ENCODE measurements around the gene MAK.
"Not testable (repeated sequence)": the region's sequence is repeated elsewhere in the genome, so short reads cannot be mapped to it uniquely, and the experiment has no call there.

MAK gene

DNA sequence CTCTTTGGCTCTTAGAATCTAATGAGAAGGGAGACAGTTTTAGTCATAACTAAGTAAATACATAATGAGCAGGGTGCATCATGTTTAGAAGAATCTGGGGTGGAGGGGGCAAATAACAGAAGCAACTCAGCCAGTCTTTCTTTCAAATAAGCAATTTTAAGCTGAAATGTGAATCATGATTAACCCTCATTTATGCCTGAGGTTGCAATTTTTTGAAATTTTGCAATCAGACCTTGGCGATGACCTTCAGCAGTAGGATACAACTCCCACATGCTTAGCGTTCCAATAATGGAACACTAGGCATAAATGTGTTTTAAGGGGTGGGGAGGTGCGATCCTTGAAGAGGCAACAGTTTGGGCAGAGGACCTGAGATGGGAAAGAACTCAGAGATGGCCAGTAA lies 60.1 kb downstream of the MAK start:
- DNase-seq: no peak

DNA sequence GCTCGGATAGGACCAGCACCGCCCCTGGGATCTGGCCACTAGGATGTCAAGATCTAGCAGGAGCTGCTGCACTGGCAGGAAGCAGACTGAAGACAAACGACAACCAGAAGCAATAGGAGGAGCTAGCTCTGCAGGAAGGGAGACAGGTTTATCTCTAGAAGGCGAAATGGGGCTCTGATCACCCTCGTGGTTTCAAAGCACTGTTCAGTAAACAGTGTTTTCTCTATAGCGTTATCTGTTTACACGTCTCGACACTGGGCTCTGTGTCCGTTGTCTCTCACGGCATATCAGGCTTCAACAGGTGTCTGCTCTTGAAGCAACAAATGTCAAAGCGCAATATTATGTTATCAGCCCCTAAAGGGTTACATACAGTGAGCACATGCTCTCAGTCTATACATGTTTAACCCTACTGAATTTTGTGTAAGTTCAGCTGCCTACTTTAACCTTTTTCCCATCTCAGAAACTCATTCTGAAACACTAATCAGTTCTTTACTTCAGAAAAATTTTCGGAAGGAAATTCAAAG lies 66.9 kb downstream of the MAK start:
- no peak for DNase-seq

DNA sequence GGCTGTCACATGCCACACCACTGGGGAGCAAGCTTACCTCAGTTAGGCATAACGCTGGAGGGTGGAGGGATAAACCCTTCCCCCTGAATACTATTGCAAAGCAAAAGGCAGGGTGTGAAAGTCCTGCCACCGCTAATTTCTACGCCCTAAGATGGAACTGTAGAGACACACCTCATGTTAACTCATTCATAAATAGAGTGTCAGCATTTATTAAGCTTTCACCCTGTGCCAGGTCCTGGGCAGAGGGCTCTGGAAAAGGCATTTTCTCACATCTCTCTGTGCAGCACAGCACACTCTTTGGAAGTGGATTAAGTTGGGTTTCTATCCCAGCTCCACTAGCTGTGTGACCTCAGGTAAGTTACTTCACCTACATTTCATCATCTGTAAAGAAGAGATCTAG lies 68.9 kb downstream of the MAK start:
- no peak for DNase-seq

DNA sequence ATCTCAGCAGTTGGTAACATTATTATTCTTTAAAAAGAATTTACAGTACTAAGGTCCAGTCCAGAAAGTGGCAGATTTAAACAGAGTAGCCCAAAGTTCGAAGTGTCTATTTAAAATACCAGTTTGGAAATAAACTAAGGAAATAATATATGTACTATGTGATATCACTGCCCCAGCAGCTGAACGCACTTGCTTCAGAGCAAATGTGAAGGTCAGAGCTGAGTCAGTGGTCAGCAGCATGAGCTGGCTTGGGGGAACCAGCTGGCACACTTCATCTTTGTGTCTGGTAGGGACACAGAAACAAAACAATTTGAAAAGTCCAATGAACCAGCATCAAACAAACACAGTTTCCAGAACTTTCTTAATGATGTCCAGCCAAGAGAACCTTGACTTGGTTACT lies 75.3 kb downstream of the MAK start:
- no peak for DNase-seq

DNA sequence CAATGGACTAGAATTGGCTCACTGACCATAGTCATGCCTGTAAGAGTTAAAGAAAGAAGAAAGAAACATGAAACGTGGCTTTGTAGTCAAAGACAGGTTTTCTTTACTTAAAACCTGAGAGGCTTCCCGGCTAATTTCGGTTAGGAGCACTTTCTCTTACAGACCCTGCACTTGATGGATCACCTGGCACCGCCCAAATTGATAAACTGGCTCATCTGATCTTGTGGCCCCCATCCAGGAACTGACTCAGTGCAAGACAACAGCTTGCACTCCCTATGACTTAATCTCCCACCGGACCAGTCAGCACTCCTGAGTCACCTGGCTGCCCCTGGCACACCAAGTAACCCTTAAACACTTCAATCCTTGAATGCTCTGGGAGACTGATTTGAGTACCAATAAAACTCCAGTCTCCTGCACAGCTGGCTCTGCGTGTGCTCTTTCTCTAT lies 78.4 kb downstream of the MAK start:
- DNase-seq: no peak

DNA sequence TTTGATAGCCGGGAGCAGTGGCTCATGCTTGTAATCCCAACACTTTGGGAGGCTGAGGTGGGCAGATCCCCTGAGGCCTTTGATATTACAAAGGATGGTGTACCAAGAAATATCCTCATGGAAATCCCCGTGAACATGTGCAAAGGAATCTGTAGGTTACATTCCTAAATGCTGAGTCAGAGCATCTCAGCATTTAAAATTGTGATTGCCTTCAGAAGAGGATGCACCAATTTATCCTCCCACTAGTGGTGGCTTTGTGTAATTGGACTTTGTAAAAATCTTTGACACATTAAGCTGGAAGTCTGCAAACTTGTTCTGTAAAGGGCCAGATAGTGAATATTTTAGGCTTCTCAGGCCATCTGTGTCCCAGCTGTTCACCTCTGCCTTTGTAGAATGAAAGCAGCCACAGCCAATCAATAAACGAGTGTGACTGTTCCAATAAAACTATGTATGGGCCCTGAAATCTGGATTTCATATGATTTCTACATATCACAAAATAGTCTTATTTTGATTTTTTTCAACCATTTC lies 79.0 kb downstream of the MAK start:
- DNase-seq: no peak

DNA sequence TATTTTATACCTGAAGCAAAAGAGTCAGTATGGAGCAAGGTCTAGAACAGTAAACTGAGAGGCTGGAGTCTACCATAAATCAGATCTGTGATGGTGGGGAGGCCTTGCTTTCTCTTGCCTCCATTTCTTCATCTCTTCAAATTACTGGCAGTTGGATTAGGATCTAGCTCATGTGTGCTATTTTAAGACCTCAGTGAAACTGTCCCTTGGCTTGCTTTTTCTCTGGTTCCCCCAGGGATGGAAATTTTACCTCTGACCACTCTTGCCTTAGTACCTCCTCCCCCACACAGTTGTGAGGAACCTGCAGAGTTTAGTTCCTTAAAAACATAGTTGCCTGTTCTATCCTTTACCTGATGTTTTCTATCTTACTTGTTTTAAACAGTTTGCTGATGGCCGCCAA lies 82.3 kb downstream of the MAK start:
- DNase-seq: no peak

DNA sequence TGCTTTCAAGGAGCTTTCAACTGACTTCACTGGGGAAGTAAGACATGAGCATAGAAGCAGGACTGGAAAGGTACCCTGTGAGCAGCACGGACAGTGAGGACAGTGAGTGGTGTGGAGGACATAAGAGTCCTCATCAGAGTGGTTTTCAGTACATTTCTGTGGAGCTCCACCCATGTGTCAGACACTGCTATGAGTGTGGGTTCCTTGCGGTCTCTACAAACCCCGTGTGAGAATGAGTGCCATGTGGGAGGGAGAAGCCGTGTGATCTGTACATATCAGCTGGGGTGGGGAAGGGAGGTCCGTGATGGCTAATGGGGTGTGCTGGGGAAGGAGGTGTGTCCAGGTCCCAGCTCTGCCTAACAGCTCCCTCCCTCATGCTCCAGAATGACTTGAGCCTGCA lies 86.6 kb downstream of the MAK start:
- DNase-seq: not testable (repeated sequence)

DNA sequence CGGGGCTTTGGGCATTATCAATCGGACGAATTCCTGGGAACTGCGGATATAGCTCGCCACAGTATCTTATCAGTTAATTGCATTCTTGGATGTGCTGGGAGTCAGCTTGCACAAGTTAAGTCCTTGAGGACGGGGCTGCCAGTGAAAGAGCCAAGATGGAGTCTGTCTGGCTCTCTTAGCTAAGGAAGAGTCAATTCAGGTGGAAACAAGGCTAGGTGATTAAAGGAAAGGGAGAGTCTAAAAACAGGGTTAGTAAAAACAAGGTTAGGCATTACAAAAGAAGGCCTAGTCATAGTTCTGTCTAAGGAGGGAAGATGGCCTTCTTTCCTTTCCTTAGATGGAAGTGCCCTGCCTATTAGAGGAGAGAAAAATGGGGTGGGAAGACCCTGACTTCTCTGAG lies 87.8 kb downstream of the MAK start:
- DNase-seq: not testable (repeated sequence)

DNA sequence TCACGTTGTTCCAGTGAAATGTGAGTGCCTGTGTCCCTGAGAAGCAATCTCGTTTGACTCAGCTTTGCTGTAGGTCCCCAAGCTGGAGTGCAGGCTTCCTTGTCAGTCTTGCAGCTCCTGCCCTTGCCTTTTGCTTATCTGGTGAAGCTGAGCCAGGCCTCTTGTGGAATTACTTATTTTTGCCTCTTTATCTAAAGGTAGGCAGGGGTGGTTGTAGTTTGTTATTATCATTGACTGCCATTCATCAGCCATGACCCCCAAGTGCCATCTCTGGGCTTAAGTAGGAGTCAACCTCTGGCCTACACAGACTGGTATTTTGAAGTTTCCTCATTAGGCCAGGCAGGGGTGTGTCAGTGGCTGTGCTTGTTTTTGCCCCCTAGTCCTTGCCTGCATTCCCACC lies 88.6 kb downstream of the MAK start:
- no peak for DNase-seq

DNA sequence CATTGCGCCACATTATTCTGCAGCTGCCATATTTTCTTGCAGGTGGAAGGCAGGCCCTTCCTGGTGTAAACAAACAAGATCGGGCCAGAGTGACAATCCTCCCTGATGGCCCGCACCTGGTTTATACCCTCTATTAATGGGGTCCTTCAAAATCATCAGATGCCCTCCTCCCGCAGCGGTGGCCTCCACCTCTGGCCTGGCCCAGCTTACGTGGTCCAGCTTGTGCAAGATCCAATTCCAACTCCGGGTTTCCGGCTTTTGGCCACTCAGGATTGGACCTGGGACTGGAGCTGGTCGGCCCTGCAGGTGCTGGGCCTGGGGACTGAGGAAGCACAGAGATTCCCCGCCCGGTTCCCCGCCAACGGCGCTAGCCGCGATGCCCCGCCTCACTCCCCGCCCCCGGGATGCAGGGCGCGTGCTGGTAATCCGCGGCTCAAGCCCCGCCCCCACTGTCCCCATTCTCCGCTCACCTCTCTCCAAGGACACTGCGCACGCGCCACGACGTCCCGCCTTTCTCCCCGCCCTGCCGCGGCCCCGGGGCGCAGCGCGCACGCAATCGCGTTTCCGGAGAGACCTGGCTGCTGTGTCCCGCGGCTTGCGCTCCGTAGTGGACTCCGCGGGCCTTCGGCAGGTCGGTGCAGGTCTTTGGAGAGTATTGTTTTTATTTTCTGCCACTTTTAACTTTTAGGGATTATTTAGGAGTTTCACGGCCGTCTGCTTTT lies 90.9 kb downstream of the MAK start, which contains the start of gene TMEM14B:
Gene TMEM14B (plus strand): TSS at position 555 of the 722 bp plus-strand sequence. CDS start 1,441 bp downstream, outside the sequence.
- peak; percentile 97 for DNase-seq

DNA sequence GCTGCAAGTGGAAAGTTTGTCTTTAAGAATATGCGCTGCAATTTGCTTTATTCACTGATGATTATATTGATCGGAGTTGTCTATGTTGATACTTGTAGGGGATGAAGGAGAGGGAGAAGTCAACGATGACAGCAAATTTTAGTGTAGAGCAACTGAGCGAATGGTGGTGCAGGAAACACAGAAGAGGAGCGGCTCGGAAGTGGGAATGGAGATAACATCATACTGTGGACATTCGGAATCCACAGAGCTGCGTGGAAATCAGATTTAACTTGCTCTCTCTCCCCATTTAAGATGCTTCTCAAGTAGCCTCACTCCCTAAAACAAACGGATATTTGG lies 91.5 kb downstream of the MAK start:
- DNase-seq: no peak

DNA sequence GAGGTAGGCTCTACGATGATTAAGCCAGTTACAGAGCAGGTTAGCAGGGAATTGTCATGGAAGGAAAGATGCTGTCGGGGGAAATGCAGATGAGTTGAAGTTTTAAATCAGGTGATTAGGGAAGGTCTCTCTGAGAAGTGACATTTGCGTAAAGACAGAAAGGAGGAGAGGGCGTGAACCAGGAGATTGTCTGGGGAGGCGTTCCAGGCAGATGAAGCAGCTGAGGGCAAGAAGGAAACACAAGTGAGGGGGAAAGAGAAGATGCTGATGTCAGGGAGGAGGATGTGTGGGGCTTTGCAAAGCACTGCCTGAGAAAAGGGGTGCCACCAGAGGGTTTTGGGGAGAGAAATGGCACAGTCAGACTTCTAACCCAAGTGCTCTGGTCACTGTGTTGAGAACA lies 93.2 kb downstream of the MAK start:
- DNase-seq: no peak

DNA sequence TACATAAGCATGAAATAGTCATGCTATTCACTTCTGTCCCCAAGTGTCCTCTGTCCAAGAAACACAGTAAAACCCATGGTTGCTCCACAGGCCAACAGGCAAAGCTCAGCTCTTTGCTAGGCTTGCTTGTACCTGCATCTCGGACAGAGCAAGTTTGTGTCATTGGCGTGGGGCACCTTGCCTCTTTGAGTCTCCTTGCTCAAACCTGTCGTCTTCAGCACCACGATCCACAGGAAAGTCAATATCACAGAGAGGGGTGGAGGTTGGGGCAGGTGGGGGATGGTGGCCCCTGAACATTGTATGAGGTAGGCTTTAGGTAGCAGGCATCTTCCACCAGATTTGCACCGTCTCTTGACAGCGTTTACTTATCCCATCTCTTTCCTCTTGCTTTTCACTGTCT lies 94.8 kb downstream of the MAK start:
- no peak for DNase-seq

DNA sequence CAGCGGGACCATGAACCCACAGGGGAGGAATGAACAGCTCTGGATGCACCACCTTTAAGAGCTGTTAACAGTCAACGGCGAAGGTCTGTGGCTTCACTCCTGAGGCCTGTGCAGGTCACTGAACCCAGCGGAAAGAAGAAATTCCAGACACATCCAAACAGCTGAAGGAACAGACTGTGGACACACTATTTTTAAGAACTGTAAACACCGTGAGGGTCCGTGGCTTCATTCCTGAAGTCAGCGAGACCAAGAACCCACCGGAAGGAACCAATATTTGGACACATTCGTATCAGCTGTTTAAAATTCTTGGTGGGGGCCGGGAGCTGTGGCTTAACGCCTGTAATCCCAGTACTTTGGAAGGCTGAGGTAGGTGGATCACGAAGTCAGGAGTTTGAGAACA lies 96.1 kb downstream of the MAK start:
- DNase-seq: no peak

DNA sequence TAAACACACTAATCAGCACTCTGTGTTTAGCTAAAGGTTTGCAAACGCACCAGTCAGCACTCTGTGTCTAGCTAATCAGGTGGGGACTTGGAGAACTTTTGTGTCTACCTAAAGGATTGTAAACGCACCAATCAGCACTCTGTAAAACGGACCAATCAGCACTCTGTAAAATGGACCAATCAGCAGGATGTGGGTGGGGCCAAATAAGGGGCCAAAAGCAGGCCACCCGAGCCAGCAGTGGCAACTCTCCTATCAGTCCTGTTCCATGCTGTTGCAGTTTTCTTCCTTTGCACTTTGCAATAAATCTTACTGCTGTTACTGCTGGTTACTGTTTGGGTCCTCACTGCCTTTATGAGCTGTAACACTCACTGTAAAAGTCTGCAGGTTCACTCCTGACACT lies 96.7 kb downstream of the MAK start:
- DNase-seq: not testable (repeated sequence)

DNA sequence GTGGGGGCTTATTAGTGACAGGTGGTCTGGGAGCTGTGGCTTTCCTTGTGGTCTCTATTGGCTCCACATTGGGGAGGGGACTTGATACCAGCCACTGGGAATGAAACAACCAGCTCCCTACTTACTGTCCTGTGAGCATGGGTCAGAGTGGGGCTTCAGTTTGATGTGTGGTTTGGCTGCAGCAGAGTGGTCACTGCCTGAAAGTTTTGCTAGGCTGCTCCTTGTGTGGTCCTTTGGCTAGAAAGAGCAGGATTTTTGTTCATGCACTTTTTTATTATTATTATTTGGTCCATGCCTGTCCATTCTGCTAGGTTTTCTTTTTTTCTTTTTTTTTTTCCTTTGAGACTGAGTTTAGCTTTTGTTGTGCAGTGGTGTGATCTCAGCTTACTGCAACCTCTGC lies 98.3 kb downstream of the MAK start:
- no peak for DNase-seq

DNA sequence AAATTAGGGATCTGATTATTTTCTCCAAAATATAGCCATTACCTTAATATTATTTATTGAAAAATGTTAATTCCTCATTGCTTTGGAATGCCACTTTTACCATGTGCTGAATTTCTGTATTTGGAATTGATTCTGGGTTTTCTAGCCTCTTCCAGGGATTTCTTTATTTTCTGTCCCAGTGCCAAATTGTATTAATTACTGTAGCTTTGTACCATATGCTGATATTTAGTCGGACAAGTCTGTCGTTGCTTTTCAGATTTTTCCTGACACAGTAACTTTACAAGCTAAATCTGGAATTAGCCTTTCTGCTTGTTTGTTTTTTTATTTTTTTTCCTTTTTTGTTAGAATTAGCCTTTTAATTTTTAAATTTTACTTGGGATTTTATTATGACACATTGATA lies 101.6 kb downstream of the MAK start:
- DNase-seq: no peak

DNA sequence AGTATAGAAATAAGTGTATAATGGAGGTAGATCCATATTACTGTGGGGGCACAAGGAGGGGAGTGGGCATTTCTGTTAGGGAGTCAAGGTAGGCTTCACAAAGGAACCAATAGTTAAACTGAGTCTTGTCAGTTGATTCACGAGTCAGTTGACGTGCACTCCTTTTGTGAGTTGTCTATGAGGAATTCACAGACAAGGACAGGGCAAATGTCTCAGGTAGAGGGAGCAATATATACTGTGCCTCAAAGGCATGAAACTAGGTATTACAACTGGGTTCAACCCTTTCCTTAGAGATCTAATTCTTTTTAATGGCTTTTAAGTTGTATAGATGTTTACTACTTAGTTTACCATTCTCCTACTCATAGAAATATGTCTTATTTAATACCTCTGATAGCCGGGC lies 104.5 kb downstream of the MAK start:
- DNase-seq: no peak

DNA sequence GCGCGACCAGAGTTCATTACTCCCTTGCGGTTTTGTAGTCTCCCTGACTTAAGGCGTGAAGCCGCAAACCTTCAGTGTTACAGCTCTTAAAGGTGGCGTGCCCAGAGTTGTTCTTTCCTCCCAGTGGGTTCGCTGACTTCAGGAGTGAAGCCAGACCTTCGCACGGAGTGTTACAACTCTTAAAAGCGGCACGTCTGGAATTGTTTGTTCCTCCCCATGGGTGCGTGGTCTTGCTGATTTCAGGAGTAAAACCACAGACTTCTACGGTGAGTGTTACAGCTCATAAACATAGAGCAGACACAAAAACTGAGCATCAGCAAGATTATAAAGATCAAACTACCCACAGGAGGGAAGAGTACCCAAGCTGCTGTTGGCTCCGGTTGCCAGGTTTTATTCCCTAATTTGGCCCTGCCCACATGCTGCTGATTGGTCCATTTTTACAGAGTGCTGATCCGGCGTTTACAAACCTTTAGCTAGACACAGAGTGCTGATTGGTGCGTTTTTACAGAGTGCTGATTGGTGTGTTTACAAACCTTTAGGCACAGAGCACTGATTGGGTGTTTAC lies 105.1 kb downstream of the MAK start:
- DNase-seq: no peak

DNA sequence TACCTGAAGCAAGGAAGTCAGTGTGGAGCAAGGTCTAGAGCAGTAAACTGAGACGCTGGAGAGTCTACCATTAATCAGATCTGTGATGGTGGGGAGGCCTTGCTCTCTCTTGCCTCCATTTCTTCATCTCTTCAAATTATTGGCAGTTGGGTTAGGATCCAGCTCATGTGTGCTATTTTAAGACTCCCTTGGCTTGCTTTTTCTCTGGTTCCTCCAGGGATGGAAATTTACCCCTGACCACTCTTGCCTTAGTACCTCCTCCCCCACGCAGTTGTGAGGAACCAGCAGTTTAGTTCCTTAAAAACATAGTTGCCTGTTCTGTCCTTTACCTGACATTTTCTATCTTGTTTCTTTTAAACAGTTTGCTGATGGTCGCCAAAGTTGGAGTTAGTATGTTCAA lies 108.1 kb downstream of the MAK start:
- no peak for DNase-seq

DNA sequence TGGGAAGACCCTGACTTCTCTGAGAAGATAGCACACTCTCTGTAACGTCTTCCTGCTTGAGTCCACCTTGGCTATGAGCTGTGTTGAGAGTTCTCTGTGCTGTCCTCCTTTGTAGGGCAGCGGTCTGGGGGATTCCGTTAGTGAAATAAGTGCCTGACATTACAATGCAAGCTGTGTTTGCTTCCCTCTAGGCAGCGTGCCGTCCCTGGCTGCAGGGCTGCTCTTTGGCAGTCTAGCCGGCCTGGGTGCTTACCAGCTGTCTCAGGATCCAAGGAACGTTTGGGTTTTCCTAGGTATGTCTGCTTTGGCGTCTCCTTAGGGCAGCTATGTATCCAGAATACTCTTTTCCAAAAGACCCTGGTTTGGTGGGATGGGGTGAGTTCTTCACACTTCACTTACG lies 112.6 kb downstream of the MAK start:
- no peak for DNase-seq

DNA sequence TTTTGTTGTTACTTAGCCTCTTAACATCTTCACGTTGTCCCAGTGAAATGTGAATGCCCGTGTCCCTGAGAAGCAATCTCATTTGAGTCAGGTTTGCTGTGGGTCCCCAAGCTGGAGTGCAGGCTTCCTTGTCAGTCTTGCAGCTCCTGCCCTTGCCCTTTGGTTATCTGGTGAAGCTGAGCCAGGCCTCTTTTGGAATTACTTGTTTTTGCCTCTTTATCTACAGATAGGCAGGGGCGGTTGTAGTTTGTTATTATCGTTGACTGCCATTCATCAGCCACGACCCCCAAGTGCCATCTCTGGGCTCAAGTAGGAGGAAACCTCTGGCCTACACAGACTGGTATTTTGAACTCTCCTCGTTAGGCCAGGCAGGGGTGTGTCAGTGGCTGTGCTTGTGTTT lies 113.3 kb downstream of the MAK start:
- DNase-seq: no peak

DNA sequence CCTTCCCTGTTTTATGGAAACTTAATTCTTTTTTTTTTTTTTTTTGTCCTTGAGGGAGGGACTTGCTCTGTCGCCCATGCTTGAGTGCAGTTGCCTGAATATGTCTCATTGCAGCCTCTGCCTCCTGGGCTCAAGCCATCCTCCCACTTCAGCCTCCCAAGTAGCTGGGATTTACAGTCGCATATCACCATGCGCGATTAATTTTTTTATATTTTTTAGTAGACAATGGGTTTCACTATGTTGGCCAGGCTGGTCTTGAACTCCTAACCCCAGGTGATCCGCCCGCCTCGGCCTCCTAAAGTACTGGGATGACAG lies 114.8 kb downstream of the MAK start:
- no peak for DNase-seq
